CD4-positive, alpha-beta T cell treated with Interleukin-6 for 4 hours (primary cell): ENCODE measurements around the gene CCDC61.

Source experiments
- DNase-seq: peaks from one replicate; pipeline ENCODE4 v3.0.0-alpha.2; 2020; ENCODE audit warnings: mixed read lengths

Gene CCDC61

GRCh38 chr19:46017095-46017429 is 21.8 kb downstream of the CCDC61 start:
- no peak for DNase-seq

- DNase-seq: no peak
These were observed 22.8 kb downstream of the CCDC61 start for GRCh38 chr19:46017874-46018675.

GRCh38 chr19:46018729-46019251 is 23.5 kb downstream of the CCDC61 start:
- no peak for DNase-seq

GRCh38 chr19:46019270-46019669 is 24.0 kb downstream of the CCDC61 start:
- no peak for DNase-seq

- no peak for DNase-seq
These were observed 25.5 kb downstream of the CCDC61 start for GRCh38 chr19:46020819-46021125.

GRCh38 chr19:46021531-46022041 is 26.3 kb downstream of the CCDC61 start:
- DNase-seq: no peak

- no peak for DNase-seq
These were observed 26.8 kb downstream of the CCDC61 start for GRCh38 chr19:46022061-46022430.

GRCh38 chr19:46022431-46023310 is 27.4 kb downstream of the CCDC61 start, which contains the start of gene PGLYRP1:
Gene PGLYRP1 (minus strand): TSS chr19:46023053. CDS start chr19:46023021, 32 bp downstream.
- DNase-seq: no peak

GRCh38 chr19:46023311-46023779 is 28.1 kb downstream of the CCDC61 start:
- no peak for DNase-seq

- no peak for DNase-seq
These were observed 30.6 kb downstream of the CCDC61 start for GRCh38 chr19:46025835-46026234.

- no peak for DNase-seq
These were observed 35.7 kb downstream of the CCDC61 start for GRCh38 chr19:46030812-46031550.

GRCh38 chr19:46031781-46032596 is 36.7 kb downstream of the CCDC61 start:
- no peak for DNase-seq

GRCh38 chr19:46032597-46033025 is 37.3 kb downstream of the CCDC61 start:
- no peak for DNase-seq

GRCh38 chr19:46033401-46033800 is 38.1 kb downstream of the CCDC61 start:
- DNase-seq: no peak

GRCh38 chr19:46035546-46035945 is 40.3 kb downstream of the CCDC61 start:
- DNase-seq: no peak

GRCh38 chr19:46035986-46036743 is 40.9 kb downstream of the CCDC61 start:
- no peak for DNase-seq

- no peak for DNase-seq
These were observed 41.5 kb downstream of the CCDC61 start for GRCh38 chr19:46036744-46037128.

GRCh38 chr19:46040125-46040524 is 44.9 kb downstream of the CCDC61 start:
- DNase-seq: no peak

- DNase-seq: no peak
These were observed 45.8 kb downstream of the CCDC61 start, which contains the start of gene IGFL4 for GRCh38 chr19:46040952-46041500. Gene IGFL4 (minus strand): TSS chr19:46041002. CDS start chr19:46040962, 40 bp downstream.

- DNase-seq: no peak
These were observed 47.1 kb downstream of the CCDC61 start for GRCh38 chr19:46042252-46042883.
